ENCODE measurements around the gene LCP1.

DNA sequence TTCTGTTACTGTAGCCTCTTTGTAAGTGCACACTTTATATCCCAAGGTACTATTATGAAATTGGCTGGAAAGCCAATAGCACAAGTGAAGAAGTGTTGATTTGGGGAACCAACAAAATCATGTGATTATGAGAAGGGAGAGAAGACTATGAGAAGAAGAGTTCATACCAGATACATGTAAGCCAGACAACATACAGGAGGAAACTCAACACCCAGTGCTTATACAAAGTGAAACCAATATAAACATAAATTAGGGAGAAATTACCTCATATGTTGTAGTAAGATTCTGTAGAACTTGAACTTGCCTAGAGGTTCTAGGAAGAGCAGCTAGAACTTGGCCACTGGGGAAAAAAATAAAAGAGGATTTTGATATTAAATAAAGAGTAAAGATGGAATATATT, 94.5 kb downstream of the LCP1 start:
- TF ChIP-seq, protein P1, sequence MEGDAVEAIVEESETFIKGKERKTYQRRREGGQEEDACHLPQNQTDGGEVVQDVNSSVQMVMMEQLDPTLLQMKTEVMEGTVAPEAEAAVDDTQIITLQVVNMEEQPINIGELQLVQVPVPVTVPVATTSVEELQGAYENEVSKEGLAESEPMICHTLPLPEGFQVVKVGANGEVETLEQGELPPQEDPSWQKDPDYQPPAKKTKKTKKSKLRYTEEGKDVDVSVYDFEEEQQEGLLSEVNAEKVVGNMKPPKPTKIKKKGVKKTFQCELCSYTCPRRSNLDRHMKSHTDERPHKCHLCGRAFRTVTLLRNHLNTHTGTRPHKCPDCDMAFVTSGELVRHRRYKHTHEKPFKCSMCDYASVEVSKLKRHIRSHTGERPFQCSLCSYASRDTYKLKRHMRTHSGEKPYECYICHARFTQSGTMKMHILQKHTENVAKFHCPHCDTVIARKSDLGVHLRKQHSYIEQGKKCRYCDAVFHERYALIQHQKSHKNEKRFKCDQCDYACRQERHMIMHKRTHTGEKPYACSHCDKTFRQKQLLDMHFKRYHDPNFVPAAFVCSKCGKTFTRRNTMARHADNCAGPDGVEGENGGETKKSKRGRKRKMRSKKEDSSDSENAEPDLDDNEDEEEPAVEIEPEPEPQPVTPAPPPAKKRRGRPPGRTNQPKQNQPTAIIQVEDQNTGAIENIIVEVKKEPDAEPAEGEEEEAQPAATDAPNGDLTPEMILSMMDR (IDR thresholded peaks at IDR 0.05; ENCODE audit: low read depth, low read length, poor library complexity, severe bottlenecking), result no peak
- no peak for TF ChIP-seq EZH2phosphoT487 (IDR thresholded peaks at IDR 0.05; ENCODE audit: borderline replicate concordance, low read length)

Data from DOHH2 (cell line).